NCI-H2107 treated with DMSO at 0.1 percent for 48 hours (cell line): ENCODE data around the gene CFAP58.

Experiments
- DNase-seq: peaks from one replicate; lab custom pipeline; 2025; ENCODE audit not compliant: unreplicated experiment; lab: John Stamatoyannopoulos, UW

Gene CFAP58

GRCh38 chr10:104334965-104335650 is 18.5 kb upstream of the CFAP58 start:
- DNase-seq, result peak; percentile 69

DNA sequence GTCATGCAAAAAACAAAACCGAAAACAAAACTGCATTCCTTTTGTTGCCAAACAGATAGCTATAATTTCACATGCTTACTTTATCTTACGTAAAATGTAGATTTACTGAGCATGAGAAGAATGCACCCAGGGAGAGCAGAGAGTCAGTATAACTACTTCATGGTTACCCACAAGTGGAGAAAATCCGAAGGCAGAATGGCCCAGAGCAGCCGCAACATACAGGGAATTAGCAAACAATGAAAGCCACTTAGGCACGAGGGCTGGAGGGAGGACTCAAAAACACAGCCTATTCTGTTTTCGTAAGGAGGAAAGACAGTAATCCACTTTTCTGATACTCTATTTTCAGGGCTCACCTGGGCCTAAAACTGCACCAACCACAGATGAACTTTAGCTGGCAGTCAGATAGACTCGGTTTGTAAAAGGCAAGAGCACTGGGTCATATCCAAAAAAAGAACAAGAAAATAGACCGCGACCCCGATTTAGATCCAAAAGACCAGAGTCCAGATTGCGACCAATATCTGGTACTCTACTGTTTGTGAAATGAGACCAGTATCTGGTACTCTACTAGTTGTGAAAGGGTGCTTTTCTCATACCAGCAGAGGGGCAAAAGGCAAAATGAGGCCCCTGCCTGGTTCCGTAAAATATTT is 16.7 kb upstream of the CFAP58 start:
- DNase-seq, result peak; percentile 35

GRCh38 chr10:104337521-104337984 is 16.1 kb upstream of the CFAP58 start:
- DNase-seq, result no peak

- no peak for DNase-seq
Measured at GRCh38 chr10:104337985-104338735, 15.5 kb upstream of the CFAP58 start, which contains the start of gene ITPRIP. Gene ITPRIP (minus strand): TSS chr10:104338465. CDS start chr10:104316051, 22,414 bp downstream.

DNA sequence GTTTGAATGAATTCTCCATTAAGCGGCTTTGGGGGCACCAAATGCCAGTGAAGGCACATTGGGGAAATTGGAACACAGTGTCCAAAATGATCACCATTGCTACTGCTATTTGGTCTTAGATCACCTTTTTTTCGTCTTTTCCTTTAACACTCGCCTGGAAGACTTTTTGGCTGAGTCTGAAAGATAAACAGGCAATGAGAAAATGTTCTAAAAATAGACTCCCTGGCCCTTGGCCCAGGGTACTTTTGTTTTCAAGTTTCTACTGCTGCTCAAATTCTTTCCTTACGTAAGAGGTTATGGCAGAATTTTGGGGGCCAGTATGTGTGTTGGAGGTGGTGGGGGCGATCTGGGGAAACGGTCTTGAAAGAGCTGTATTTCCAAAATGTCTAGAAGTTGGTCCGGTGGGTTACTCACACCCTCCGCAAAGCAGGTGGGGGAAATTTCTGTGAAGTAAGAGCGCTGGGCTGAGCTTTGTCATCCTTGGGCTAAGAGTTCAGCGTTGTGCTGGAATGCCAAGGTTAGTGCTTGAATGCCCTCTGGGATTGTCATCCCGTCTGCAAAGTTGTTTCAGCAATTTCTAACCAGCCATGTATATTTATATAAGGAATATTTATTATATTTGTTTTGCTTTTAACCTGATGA is 14.0 kb upstream of the CFAP58 start:
- DNase-seq, result no peak

DNA sequence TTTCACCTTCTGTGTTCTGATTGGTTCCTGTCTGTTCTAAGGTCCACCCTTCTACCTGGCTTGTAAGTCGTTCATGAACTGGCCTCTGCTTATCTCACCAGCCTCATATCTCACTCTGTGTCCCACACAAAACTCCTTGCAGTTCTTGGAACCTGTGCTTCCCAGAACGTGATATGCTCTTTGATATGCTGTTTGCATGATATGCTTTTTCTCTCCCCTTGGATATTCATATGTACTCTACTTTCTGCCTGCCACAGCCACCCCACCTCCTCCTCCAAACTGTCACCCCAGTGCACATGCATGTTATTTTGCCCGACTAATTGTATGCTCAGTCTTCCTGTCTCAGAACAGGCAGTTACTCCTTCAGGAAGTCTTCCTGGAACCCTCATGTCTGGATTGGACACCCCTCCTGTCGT is 13.5 kb upstream of the CFAP58 start:
- DNase-seq, result no peak

DNA sequence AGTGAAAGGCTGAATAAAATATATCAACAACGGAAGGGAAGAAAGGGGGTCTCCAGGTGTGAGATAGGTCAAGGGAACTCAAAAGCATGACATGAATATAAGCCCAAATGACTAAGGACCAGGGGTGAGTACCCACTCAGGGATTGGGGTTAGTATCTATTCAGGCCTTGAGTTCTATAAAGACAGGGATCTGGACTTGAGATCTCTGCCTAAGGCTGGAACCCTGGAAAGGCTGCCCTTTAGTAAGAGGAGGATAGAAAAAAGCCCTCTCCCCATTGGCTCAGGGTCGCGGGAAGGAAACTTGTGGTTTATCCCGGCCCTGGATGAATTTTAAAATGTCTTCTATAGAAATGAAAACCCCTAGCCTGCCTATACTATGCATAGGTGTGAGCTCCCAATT is 13.0 kb upstream of the CFAP58 start:
- DNase-seq, result no peak

DNA sequence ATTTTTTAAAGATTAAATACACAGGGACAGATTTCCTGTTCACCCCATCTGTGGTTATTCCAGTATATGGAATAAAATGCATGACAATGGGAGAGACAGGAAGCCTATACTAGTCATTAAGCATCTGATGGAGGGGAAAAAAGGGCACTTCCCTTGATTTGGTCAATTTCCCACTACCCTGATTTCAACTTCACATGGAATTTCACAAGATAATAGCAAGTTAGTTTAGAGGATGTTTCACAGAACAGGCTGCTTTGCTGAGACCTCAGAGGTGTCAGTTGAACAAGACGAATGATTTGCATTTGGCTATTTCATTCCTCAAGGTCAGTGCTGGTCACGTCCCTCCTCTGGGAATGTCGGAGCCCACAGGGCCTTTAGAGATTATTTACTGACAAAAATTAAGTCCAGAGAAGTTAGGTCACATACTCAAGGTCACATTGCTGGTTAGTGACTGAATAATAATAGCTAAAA is 10.7 kb upstream of the CFAP58 start:
- no peak for DNase-seq

- no peak for DNase-seq
Measured at GRCh38 chr10:104344219-104344618, 9.4 kb upstream of the CFAP58 start.

DNA sequence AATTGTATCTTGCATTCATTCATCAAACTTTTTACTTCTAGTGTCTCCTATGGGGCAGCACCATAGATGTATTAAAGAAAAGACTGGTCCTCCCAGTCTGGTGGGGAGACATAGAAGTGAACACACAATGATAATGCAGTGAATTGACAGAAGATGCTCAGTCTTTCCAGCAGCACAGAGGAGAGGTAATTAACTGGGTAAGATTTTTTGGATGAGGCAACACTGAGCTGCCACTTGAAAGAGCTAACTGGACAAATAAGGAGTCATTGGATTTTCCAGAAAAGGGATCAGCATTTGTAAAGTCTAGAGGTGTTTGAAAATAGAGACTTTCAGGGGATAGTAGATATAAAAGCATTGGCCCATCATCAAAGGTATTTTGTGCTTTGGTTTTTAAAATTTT is 8.1 kb upstream of the CFAP58 start:
- no peak for DNase-seq

DNA sequence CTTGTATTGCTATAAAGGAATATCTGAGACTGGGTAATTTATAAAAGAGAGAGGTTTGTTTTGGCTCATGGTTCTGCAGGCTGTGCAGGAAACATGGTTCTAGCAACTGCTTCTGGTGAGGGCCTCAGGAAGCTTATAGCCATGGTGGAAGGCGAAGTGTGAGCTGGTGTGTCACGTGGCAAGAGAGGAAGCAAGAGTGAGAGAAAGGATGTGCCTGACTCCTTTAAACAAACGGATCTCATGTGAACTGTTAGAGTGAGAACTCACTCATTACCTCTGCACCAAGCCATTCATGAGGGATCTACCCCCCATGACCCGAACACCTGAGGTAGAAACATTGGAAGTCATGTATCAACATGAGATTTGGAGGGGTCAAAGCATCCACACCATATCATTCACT is 7.7 kb upstream of the CFAP58 start:
- DNase-seq, result no peak

- DNase-seq, result no peak
Measured at GRCh38 chr10:104347295-104348045, 6.2 kb upstream of the CFAP58 start.

GRCh38 chr10:104348601-104349000 is 5.0 kb upstream of the CFAP58 start:
- no peak for DNase-seq

DNA sequence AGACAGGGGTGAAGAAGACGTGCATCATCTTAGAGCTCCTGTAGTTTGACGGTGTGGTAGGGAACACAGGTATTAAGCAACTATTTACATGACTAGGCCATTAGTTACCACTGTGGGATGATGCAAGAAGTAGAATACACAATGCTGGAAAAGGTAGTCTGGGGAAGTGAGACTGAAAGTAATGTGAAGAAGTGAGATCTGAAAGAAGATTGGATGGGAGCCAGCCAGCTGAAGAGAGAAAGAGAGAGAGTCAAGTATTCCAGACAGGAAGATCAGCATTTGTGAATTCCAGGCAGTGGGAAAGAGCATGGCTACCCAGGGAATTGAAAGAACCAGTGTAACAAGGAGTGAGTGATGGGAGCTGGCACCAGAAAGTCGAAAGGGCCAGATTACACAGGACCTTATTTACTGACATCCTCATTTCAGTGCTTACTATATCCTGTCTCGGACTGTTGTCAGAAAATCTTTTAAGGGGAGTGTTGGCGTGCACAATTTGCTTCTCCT is 4.0 kb upstream of the CFAP58 start:
- DNase-seq, result no peak

DNA sequence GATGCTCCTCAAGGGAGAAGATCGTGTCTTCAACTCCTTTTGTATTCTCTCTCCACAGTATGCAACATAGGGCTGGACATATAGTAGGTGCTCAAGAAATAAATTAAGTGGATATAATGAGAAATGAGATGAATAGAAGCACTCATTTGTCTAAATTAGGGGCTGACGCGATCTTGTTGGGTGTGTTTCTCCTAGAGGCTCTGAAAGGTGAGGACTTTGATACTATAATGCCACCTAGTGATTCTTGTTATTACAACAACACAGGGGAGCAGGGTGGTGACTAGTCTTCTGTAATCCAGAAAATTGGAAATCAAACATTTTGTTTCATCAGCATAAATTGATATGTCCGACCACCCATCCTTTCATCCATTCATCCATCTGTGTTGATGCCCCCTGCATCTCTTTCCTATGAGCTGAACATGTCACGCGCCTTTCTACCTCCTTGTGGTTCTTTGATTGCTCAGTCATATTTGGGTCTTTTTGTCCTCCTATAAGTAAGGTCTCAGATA is 3.5 kb upstream of the CFAP58 start:
- peak; percentile 57 for DNase-seq

DNA sequence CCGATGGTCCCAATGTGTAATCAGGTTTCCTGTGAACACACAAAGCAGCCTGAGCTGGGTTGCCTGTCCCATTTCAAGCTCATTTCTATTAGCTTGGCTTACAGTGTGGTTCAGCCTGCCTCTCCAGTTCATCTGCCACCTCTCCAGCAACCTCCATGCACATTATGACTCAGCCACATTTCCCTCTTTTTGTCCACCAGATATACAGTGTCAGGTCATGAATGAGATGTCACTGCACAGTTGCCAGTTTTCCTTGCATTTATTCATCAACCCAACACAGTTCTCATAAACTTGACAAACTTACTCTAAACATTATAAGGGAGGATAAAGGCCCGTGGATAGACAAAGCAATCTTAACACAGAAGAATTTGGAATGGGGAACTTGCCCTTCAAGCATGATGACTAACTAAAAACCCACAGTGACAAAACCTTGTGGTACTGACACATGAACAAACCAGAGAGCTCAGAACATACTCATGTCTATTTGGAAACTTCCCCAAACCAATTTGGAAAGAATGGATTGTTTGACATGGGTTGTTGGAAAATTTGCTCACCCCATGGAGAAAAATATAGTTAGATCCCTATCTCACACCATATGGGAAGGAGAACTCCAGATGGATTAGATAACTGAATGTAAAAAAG is 2.5 kb upstream of the CFAP58 start:
- no peak for DNase-seq

- DNase-seq, result no peak
Measured at GRCh38 chr10:104351919-104352318, 1.7 kb upstream of the CFAP58 start.

DNA sequence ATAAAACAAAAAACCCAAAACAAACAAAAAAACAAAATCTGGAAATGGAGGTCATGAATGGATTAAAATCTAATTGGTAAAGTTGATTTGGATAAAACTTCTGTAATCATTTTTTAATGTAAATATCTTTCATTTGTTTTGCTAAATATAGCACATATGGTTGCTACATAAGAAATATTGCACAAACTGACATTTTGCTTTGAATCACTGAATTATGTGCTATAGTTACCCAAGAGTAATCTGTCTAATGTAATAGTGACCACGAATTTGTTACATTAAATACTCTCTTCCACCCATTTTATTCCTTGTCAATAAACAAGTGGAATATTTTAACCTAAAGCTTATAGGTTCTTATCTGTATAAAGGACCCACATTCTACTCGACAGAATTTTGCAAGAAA is 6.2 kb downstream of the CFAP58 start:
- no peak for DNase-seq

DNA sequence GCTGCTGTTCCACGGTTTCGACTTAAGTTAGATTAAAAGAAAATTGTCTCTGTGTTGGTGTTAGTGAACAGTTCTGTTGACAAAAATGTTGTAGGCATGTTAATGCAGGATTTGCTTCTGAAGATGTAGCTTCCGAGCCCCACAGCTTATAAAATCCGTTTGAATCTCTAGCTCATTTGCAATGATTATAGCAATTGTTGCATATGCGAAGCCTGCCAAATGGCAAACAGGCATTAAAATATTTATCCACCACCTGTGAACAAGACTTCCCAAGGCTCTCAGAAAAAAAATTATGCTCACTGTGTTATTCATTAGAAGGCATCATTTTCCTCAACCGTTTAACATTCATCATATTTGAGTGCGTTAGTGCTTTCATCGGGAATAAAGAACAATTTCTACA is 14.3 kb downstream of the CFAP58 start:
- no peak for DNase-seq

- DNase-seq, result no peak
Measured at GRCh38 chr10:104368381-104368780, 14.7 kb downstream of the CFAP58 start.
